ENCODE results near the gene HBG1. TPM values are rescaled to one million over a fixed set of nuclear protein-coding genes. Genes with fewer than 3 reads are reported as not detected.

Gene HBG1
- total RNA-seq, 1 experiment from 2014 or later, result not detected

DNA sequence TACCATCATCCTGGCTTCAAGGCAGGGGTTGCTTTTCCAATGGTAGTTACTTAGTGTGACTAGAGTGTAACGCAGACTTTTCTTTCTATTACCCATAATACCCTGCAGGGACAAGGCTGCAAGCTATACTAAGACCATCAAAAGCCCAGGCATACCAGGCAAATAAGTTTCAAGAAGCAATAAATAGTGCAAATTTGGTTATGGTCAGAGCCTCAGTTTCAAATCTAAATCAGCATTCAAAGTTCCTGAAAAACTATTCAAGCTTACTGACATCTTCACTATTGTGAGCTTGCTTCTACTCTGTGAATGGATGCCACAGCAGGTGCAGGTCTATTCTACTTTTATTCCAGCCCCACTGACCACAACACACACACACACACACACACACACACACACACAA is 20.3 kb downstream of the HBG1 start:
- Histone ChIP-seq H3K4ac (ENCODE audit: low read depth, low read length) (no peak overlapping the region), H3K18ac (ENCODE audit: insufficient read length, low read depth, low read length) (no peak overlapping the region), H3K9ac (ENCODE audit: extremely low read depth, insufficient read length, low read length) (no peak overlapping the region), H3T11ph (ENCODE audit: low read length) (no peak overlapping the region), H3K79me2 (ENCODE audit: insufficient read depth, low read length) (no peaks in the 10 kb centered on the region), H2BK20ac (ENCODE audit: low read depth, low read length, poor library complexity, severe bottlenecking) (no peak overlapping the region), H4K20me1 (ENCODE audit: control insufficient read depth, insufficient read depth, insufficient read length) (no peaks in the 10 kb centered on the region), H2BK15ac (ENCODE audit: low read depth, low read length) (no peak overlapping the region), H2BK12ac (ENCODE audit: insufficient read length, low read depth, low read length) (no peak overlapping the region), H3K27ac (ENCODE audit: insufficient read length, low read depth, low read length) (no peak overlapping the region), H4K8ac (replicated peaks; ENCODE audit: insufficient read length, low read depth, low read length) (no peak overlapping the region), H3K4me2 (ENCODE audit: insufficient read depth, insufficient read length, low read length) (no peak overlapping the region), H3K9me3 (ENCODE audit: control insufficient read depth, low read depth, low read length) (no peaks in the 10 kb centered on the region), H3K56ac (ENCODE audit: insufficient read length, low read depth, low read length) (no peak overlapping the region), H4K91ac (ENCODE audit: insufficient read length, low read depth, low read length) (no peak overlapping the region), H3K14ac (ENCODE audit: insufficient read depth, low read length) (no peak overlapping the region), H4K5ac (ENCODE audit: insufficient read length, low read depth, low read length) (no peak overlapping the region), H2BK120ac (ENCODE audit: low read depth, low read length, poor library complexity, severe bottlenecking) (no peak overlapping the region), H3K27me3 (ENCODE audit: insufficient read depth, low read length) (no peaks in the 10 kb centered on the region), H3K23me2 (ENCODE audit: insufficient read length, low read depth, low read length, poor library complexity, severe bottlenecking) (no peaks in the 10 kb centered on the region), H3K79me1 (ENCODE audit: insufficient read depth, low read depth, low read length, poor library complexity, severe bottlenecking) (no peaks in the 10 kb centered on the region), H2AFZ (ENCODE audit: low read length) (no peak overlapping the region), H2BK5ac (ENCODE audit: insufficient read length, low read length) (no peak overlapping the region), H3K4me1 (ENCODE audit: insufficient read depth, low read length) (no peaks in the 10 kb centered on the region), H2AK5ac (ENCODE audit: insufficient read length, low read length) (no peak overlapping the region), H3K23ac (ENCODE audit: insufficient read length, low read depth, low read length) (no peak overlapping the region)
- no peak overlapping the region for H3K4me3 Mint-ChIP-seq
- no CpG with 5 or more reads among the region's 1 CpG for WGBS (ENCODE audit: extremely low coverage, insufficient read length, low lambda C conversion rate)
- no peaks in the 10 kb centered on the region for H3K27me3 Mint-ChIP-seq (ENCODE audit: low read depth)
- H3K36me3 Mint-ChIP-seq (ENCODE audit: insufficient read depth in 1 of 3, low read depth in 3 of 3), result no peaks in the 10 kb centered on the region
- TF ChIP-seq, protein P1, sequence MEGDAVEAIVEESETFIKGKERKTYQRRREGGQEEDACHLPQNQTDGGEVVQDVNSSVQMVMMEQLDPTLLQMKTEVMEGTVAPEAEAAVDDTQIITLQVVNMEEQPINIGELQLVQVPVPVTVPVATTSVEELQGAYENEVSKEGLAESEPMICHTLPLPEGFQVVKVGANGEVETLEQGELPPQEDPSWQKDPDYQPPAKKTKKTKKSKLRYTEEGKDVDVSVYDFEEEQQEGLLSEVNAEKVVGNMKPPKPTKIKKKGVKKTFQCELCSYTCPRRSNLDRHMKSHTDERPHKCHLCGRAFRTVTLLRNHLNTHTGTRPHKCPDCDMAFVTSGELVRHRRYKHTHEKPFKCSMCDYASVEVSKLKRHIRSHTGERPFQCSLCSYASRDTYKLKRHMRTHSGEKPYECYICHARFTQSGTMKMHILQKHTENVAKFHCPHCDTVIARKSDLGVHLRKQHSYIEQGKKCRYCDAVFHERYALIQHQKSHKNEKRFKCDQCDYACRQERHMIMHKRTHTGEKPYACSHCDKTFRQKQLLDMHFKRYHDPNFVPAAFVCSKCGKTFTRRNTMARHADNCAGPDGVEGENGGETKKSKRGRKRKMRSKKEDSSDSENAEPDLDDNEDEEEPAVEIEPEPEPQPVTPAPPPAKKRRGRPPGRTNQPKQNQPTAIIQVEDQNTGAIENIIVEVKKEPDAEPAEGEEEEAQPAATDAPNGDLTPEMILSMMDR (conservative IDR thresholded peaks at IDR 0.05), result no peak
- no peaks in the 10 kb centered on the region for H3K9me3 Mint-ChIP-seq
- no peaks in the 10 kb centered on the region for H3K4me1 Mint-ChIP-seq
- H3K27ac Mint-ChIP-seq, result no peak overlapping the region
- DNase-seq, result no peak
